ENCODE results near the gene SMIM45.

SMIM45 gene

DNA sequence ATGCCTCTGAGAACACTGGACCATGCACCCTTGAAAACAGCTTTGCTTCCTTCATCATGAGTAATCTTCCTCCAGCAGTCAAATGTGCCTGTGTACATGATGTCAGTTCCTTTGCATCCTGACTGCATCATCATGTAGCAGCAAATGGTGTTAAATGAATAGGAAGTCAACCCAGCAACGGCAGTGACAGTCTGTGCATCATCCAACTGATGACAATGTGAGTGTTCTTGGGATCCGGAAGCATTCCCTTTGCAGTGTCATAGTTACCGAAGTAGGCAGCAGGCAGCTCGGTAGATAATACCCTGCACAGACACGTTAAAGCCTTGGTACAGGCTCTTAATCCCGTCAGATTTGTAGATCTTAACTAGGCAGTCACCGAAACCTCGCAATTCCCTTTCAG lies 49.2 kb downstream of the SMIM45 start:
- no peak for DNase-seq (ENCODE audit: low spot score)

DNA sequence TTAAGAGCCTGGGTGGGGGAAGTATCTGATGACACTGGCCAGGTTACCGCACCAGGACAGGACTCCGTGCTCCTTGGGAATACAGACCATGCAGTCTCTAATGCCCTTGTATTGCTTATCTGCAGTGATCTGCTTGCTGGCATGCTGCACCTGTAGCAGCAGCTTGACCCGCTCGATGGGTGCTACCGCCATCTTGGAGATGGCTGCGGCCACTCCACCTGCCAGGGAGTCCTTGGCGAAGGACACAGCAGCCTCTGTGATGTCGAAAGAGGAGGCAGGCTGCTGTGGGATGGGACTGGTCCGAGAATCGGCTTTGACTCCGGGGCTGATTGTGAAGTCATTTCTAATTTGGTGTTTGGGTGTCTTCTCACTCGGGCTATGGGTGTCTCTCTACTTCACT lies 49.8 kb downstream of the SMIM45 start:
- no peak for DNase-seq (ENCODE audit: low spot score)

DNA sequence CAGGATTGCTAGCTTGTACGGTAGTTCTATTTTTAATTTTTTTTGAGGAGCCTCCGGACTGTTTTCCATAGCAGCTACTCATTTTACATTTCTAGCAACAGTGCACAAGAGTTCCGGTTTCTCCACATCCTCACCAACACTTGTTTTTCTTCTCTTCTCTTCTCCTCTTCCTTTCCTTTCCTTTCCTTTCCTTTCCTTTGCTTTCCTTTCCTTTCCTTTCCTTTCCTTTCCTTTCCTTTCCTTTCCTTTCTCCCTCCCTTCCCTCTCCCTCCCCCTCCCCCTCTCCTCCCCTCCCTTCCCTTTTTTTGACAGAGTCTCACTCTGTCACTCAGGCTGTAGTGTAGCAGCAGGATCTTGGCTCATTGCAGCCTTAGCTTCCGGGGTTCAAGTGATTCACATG lies 56.0 kb downstream of the SMIM45 start:
- no peak for DNase-seq (ENCODE audit: low spot score)

All from hematopoietic multipotent progenitor cell treated with erythropoietin and hydrocortisone succinate and interleukin-3 and kit ligand, for 15 days (in vitro differentiated cells).